SU-DHL-6 (cell line): ENCODE measurements around the gene NAA11.

Experiments used
- EZH2phosphoT487 ChIP-seq: fragments of 200-600 bp; sonication (generic), shearing (Covaris generic); conservative IDR thresholded peaks from 2 replicates; pipeline ENCODE4 v1.6.1; 2018; ENCODE audit warnings: mild to moderate bottlenecking, antibody characterized with exemption, low read length, moderate library complexity, mixed read lengths
- TF ChIP-seq, protein P1 (sequence below): fragments of 200-600 bp; sonication (generic); IDR thresholded peaks from one replicate; pipeline ENCODE4 v1.5.1; 2017; ENCODE audit warnings: antibody characterized with exemption, mild to moderate bottlenecking, low read length, moderate library complexity; ENCODE audit not compliant: insufficient read depth, poor library complexity, severe bottlenecking

- TF ChIP-seq, protein P1, sequence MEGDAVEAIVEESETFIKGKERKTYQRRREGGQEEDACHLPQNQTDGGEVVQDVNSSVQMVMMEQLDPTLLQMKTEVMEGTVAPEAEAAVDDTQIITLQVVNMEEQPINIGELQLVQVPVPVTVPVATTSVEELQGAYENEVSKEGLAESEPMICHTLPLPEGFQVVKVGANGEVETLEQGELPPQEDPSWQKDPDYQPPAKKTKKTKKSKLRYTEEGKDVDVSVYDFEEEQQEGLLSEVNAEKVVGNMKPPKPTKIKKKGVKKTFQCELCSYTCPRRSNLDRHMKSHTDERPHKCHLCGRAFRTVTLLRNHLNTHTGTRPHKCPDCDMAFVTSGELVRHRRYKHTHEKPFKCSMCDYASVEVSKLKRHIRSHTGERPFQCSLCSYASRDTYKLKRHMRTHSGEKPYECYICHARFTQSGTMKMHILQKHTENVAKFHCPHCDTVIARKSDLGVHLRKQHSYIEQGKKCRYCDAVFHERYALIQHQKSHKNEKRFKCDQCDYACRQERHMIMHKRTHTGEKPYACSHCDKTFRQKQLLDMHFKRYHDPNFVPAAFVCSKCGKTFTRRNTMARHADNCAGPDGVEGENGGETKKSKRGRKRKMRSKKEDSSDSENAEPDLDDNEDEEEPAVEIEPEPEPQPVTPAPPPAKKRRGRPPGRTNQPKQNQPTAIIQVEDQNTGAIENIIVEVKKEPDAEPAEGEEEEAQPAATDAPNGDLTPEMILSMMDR, result no peak
- no peak for TF ChIP-seq EZH2phosphoT487
Observed at GRCh38 chr4:79364061-79364460, 38.2 kb upstream of the NAA11 start.
